Astrocyte (in vitro differentiated cells and primary cell): ENCODE results near the gene DCLK1. TPM values are rescaled to one million over a fixed set of nuclear protein-coding genes. Genes with fewer than 3 reads are reported as not detected.
A peak's percentile ranks its signal among the peaks of the same experiment; 100 is the strongest.

Experiments
- DNase-seq: peaks from one replicate; pipeline ENCODE4 v3.0.0-alpha.2; 2010; ENCODE audit warnings: low read depth
- FAIRE-seq: peaks from 2 replicates; lab custom pipeline; 2011; peaks lifted over from hg19 to GRCh38; lab: Jason Lieb, UNC
- H2AFZ ChIP-seq: 2 replicates; pipeline ENCODE4 v1.6.0; 2012; ENCODE audit warnings: low read depth, low read length, inconsistent platforms
- H3K27ac ChIP-seq: 2 replicates; pipeline ENCODE4 v1.5.1; 2011; ENCODE audit warnings: low read depth, low read length, inconsistent platforms
- H3K27me3 ChIP-seq: 2 replicates; pipeline ENCODE4 v1.6.0; 2011; ENCODE audit warnings: low read length, inconsistent platforms; ENCODE audit not compliant: insufficient read depth
- H3K36me3 ChIP-seq: 2 replicates; pipeline ENCODE4 v1.5.1; 2011; ENCODE audit warnings: low read length, inconsistent platforms; ENCODE audit not compliant: insufficient read depth
- H3K4me1 ChIP-seq: 2 replicates; pipeline ENCODE4 v1.5.1; 2011; ENCODE audit warnings: low read length, inconsistent platforms; ENCODE audit not compliant: insufficient read depth
- H3K4me2 ChIP-seq: 2 replicates; pipeline ENCODE4 v1.6.0; 2012; ENCODE audit warnings: low read length, inconsistent platforms
- H3K4me3 ChIP-seq: 2 replicates; pipeline ENCODE4 v1.5.1; 2011; ENCODE audit warnings: low read depth, mild to moderate bottlenecking, low read length, inconsistent platforms; ENCODE audit not compliant: insufficient read depth
- H3K79me2 ChIP-seq: 2 replicates; pipeline ENCODE4 v1.6.0; 2012; ENCODE audit warnings: mild to moderate bottlenecking, low read length, inconsistent platforms; ENCODE audit not compliant: insufficient read depth
- H3K9ac ChIP-seq: 2 replicates; pipeline ENCODE4 v1.6.0; 2012; ENCODE audit warnings: mild to moderate bottlenecking, low read length, inconsistent platforms
- H3K9me3 ChIP-seq: 2 replicates; pipeline ENCODE4 v1.5.1; 2012; ENCODE audit warnings: low read depth, mild to moderate bottlenecking, low read length, inconsistent platforms; ENCODE audit not compliant: insufficient read depth
- H4K20me1 ChIP-seq: 2 replicates; pipeline ENCODE4 v1.6.0; 2012; ENCODE audit warnings: low read length, inconsistent platforms; ENCODE audit not compliant: insufficient read depth
- H3K27ac Mint-ChIP-seq: one replicate; pipeline ENCODE4 v1.8.0; 2021; ENCODE audit warnings: mild to moderate bottlenecking, mixed read lengths; ENCODE audit not compliant: unreplicated experiment
- H3K27me3 Mint-ChIP-seq: one replicate; pipeline ENCODE4 v1.8.0; 2021; ENCODE audit warnings: low read depth, mixed read lengths; ENCODE audit not compliant: unreplicated experiment
- H3K36me3 Mint-ChIP-seq: one replicate; pipeline ENCODE4 v1.8.0; 2021; ENCODE audit warnings: low read depth, mixed read lengths; ENCODE audit not compliant: unreplicated experiment
- H3K4me1 Mint-ChIP-seq: one replicate; pipeline ENCODE4 v1.8.0; 2021; ENCODE audit warnings: low read depth, mixed read lengths; ENCODE audit not compliant: unreplicated experiment
- H3K4me3 Mint-ChIP-seq: one replicate; pipeline ENCODE4 v1.8.0; 2021; ENCODE audit warnings: mild to moderate bottlenecking, moderate library complexity, mixed read lengths; ENCODE audit not compliant: unreplicated experiment
- H3K9me3 Mint-ChIP-seq: one replicate; pipeline ENCODE4 v1.8.0; 2021; ENCODE audit warnings: mild to moderate bottlenecking, mixed read lengths; ENCODE audit not compliant: unreplicated experiment
- CTCF ChIP-seq: IDR thresholded peaks from 2 replicates; pipeline ENCODE4 v1.5.1; 2011; ENCODE audit warnings: low read depth, mild to moderate bottlenecking, inconsistent platforms, low read length, moderate library complexity; ENCODE audit not compliant: insufficient read depth
- EZH2 ChIP-seq: IDR thresholded peaks from 2 replicates; pipeline ENCODE4 v1.6.1; 2012; ENCODE audit warnings: mild to moderate bottlenecking, low read length, inconsistent platforms; ENCODE audit not compliant: insufficient read depth
- total RNA-seq: library from RNA; stranded (reverse); gene quantifications from 2 replicates; pipeline ENCODE4 v1.2.1, GENCODE V29; 2021

Gene DCLK1
- total RNA-seq, 1 donor from 2014 or later = 4.9 TPM

GRCh38 chr13:36131931-36132297 lies 732 bp upstream of the DCLK1 start:
- Mint-ChIP-seq H3K4me1 (no peaks in the 10 kb centered on the region), H3K27ac (no peak overlapping the region), H3K4me3 (peak overlapping the region; percentile 79), H3K27me3 (peaks cover 40% of the 10 kb centered on the region), H3K36me3 (no peaks in the 10 kb centered on the region), H3K9me3 (no peaks in the 10 kb centered on the region)
- Histone ChIP-seq H3K79me2 (peaks cover 33% of the 10 kb centered on the region), H3K27me3 (peaks cover 24% of the 10 kb centered on the region), H3K9me3 (no peaks in the 10 kb centered on the region), H3K36me3 (no peaks in the 10 kb centered on the region), H3K27ac (no peak overlapping the region), H4K20me1 (peaks cover 13% of the 10 kb centered on the region), H3K4me3 (peak overlapping the region; percentile 40), H3K4me1 (peaks cover 10% of the 10 kb centered on the region), H3K4me2 (peak overlapping the region; percentile 86), H2AFZ (no peak overlapping the region), H3K9ac (no peak overlapping the region)
- DNase-seq = peak; percentile 50
- no peak for FAIRE-seq
- no peak for TF ChIP-seq EZH2

- no peak overlapping the region for H3K27ac ChIP-seq
- H3K4me2 ChIP-seq = peak overlapping the region; percentile 86
- peaks cover 38% of the 10 kb centered on the region for H3K79me2 ChIP-seq
- Mint-ChIP-seq H3K9me3 (no peaks in the 10 kb centered on the region), H3K4me3 (peak overlapping the region; percentile 83), H3K27me3 (peaks cover 46% of the 10 kb centered on the region), H3K27ac (no peak overlapping the region), H3K36me3 (no peaks in the 10 kb centered on the region), H3K4me1 (no peaks in the 10 kb centered on the region)
- H3K36me3 ChIP-seq = no peaks in the 10 kb centered on the region
- peak overlapping the region; percentile 74 for H3K9ac ChIP-seq
- no peaks in the 10 kb centered on the region for H3K9me3 ChIP-seq
- peaks cover 24% of the 10 kb centered on the region for H3K27me3 ChIP-seq
- H3K4me3 ChIP-seq = peak overlapping the region; percentile 59
- no peak for TF ChIP-seq CTCF
- TF ChIP-seq EZH2 = no peak
- H3K4me1 ChIP-seq = peaks cover 10% of the 10 kb centered on the region
- FAIRE-seq = no peak
- peaks cover 13% of the 10 kb centered on the region for H4K20me1 ChIP-seq
- H2AFZ ChIP-seq = peak overlapping the region; percentile 58
- no peak for DNase-seq
Observed at GRCh38 chr13:36130552-36131221, 495 bp downstream of the DCLK1 start.

GRCh38 chr13:36130193-36130551 lies 1.0 kb downstream of the DCLK1 start:
- Mint-ChIP-seq H3K9me3 (no peaks in the 10 kb centered on the region), H3K27ac (no peak overlapping the region), H3K4me1 (no peaks in the 10 kb centered on the region), H3K36me3 (no peaks in the 10 kb centered on the region), H3K4me3 (peak overlapping the region; percentile 83), H3K27me3 (peaks cover 46% of the 10 kb centered on the region)
- peak overlapping the region; percentile 74 for H3K9ac ChIP-seq
- no peak overlapping the region for H3K27ac ChIP-seq
- peak overlapping the region; percentile 59 for H3K4me3 ChIP-seq
- H3K79me2 ChIP-seq = peaks cover 38% of the 10 kb centered on the region
- peak overlapping the region; percentile 86 for H3K4me2 ChIP-seq
- peak overlapping the region; percentile 58 for H2AFZ ChIP-seq
- H4K20me1 ChIP-seq = peaks cover 13% of the 10 kb centered on the region
- FAIRE-seq (no peak), DNase-seq (no peak)
- peaks cover 10% of the 10 kb centered on the region for H3K4me1 ChIP-seq
- no peaks in the 10 kb centered on the region for H3K9me3 ChIP-seq
- TF ChIP-seq EZH2 (no peak), CTCF (no peak)
- no peaks in the 10 kb centered on the region for H3K36me3 ChIP-seq
- H3K27me3 ChIP-seq = peaks cover 24% of the 10 kb centered on the region
